Transverse colon (tissue), 4 donors: ENCODE results near the gene ARID3C. TPM values are rescaled to one million over a fixed set of nuclear protein-coding genes. Genes with fewer than 3 reads are reported as not detected.

Experiments used
- DNase-seq: peaks from one replicate; pipeline ENCODE4 v3.0.0-alpha.2; 2019
- H3K27ac ChIP-seq, 4 donors: fragments of 200-600 bp; sonication (generic); 2 replicates each; pipeline ENCODE4 v1.5.1; 2016 to 2018; ENCODE audit warnings: inconsistent platforms in 4 of 4
- H3K27me3 ChIP-seq: fragments of 200-600 bp; sonication (generic); 2 replicates; pipeline ENCODE4 v1.5.1; 2017; ENCODE audit warnings: inconsistent platforms
- H3K36me3 ChIP-seq, 4 donors: fragments of 200-600 bp; sonication (generic); 2 replicates each; pipeline ENCODE4 v1.5.1; 2017 to 2019; ENCODE audit warnings: inconsistent platforms in 4 of 4
- H3K4me1 ChIP-seq, 4 donors: fragments of 200-600 bp; sonication (generic); 2 replicates each; pipeline ENCODE4 v1.5.1; 2017 to 2020; ENCODE audit warnings: inconsistent platforms in 4 of 4
- H3K4me3 ChIP-seq, 4 donors: fragments of 200-600 bp; sonication (generic); 1 replicate in 1 of 4; 2 replicates in 3 of 4; pipeline versions ENCODE4 v1.5.1 to v1.6.1; 2017 to 2019; ENCODE audit warnings: inconsistent platforms in 4 of 4
- H3K9me3 ChIP-seq, 2 donors: fragments of 200-600 bp; sonication (generic); 2 replicates each; pipeline ENCODE4 v1.5.1; 2017 to 2019; ENCODE audit warnings: inconsistent platforms in 2 of 2
- CTCF ChIP-seq, 5 experiments: fragments of 200-600 bp in 3 of 5; fragments of 450-650 bp in 2 of 5; sonication (generic) in 3 of 5; IDR thresholded peaks; 1 replicate in 2 of 5; 2 replicates in 3 of 5; pipeline ENCODE4 v1.5.1; 2016 to 2017; ENCODE audit warnings: antibody characterized with exemption in 5 of 5, inconsistent platforms in 3 of 5, mild to moderate bottlenecking in 2 of 5, moderate library complexity in 1 of 5
- EP300 ChIP-seq: sonication (generic); formaldehyde crosslinking; IDR thresholded peaks from one replicate; pipeline ENCODE4 v1.6.1; 2017; ENCODE audit warnings: antibody characterized with exemption, low read depth
- POLR2A ChIP-seq: fragments of 450-650 bp; IDR thresholded peaks from one replicate; pipeline ENCODE4 v1.6.1; 2016; ENCODE audit warnings: antibody characterized with exemption, mild to moderate bottlenecking, moderate library complexity
- POLR2AphosphoS5 ChIP-seq, 3 donors: sonication (generic); formaldehyde crosslinking; IDR thresholded peaks; one replicate each; pipeline ENCODE4 v1.6.1; 2016; ENCODE audit warnings: antibody characterized with exemption in 3 of 3
- WGBS, 2 donors: methylation state at CpG; one replicate each; pipeline ENCODE4 v1.1.5; 2018; ENCODE audit warnings: low coverage in 1 of 2; 5-methylcytosine and 5-hydroxymethylcytosine counted together
- in situ Hi-C, 4 donors: fragments of 200-750 bp; cut with MboI; loops; one replicate each; pipeline versions ENCODE4 v1.15.0 to v1.15.1; 2017; ENCODE audit warnings: low sequenced_read_pairs in 3 of 4, low pct_ligation_motif_present in 1 of 4, low pct_unique_long_range_greater_than_20kb in 1 of 4
- intact Hi-C: fragments of 100-400 bp; cut with DNase I; formaldehyde crosslinking; loops from one replicate; pipeline ENCODE4 v1.15.1; 2023; ENCODE audit warnings: low total_unique reads
- total RNA-seq, 4 donors: library from RNA; depleted of rRNA; stranded (reverse); fragments of >200 nt; gene quantifications; one replicate each; pipeline ENCODE4 v1.1.0, GENCODE V29; 2016

ARID3C gene
- total RNA-seq, 4 donors from 2014 or later = not detected

DNA sequence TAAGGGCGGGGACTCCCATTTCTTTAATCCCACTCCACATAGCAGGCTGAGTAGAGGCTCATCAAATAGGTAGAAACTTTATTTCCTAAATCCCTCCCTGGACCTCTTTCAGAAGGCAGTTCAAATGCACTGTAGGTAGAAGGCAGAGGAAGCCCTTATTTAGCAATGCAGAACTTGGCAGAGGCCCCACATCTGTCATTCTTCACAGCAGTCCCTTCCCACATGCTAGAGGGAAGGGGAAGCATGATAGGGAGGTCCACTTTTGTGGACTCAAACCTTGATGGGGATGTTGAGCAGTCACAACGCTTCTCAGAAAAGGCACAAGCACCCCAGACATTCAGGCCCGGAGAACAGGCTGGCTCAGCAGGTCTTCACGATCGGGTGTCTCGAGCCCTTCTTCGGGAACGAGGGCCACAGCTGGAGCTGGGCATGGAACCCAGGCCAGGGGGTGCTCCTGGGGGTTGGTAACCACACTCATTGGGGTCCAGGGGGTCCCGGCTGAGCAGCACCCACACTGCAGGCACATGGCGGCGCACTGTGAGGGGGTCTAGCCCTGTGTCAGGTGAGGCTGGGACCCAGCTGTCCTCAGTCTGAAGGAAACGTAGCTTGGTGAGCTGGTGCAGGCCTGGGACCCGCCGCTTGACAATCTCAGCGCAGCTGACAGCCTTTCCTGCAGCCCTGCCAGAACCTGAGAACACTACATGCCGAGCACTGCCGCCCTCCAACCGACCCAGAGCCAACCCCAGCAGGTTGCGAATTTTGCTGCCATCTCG is 18.2 kb downstream of the ARID3C start:
- H3K36me3 ChIP-seq = no peaks in the 10 kb centered on the region
- intact Hi-C loops = no loop called here
- peaks cover 3 to 23% (median 17%) of the 10 kb centered on the region in 4 donors for H3K4me1 ChIP-seq
- no peak overlapping the region for H3K27ac ChIP-seq
- WGBS, 2 donors = 97% methylated on average over 19 of the region's 20 CpGs; no CpG with 5 or more reads in 1 of the 2 donors
- no peak for DNase-seq
- H3K27me3 ChIP-seq = no peaks in the 10 kb centered on the region
- TF ChIP-seq POLR2A (no peak), EP300 (no peak), POLR2AphosphoS5 (IDR thresholded peaks at IDR 0.05) (no peak), CTCF (IDR thresholded peaks at IDR 0.05) (no peak)
- peak overlapping the region in 1 of 4 donors; percentile 86 for H3K4me3 ChIP-seq
- H3K9me3 ChIP-seq = no peaks in the 10 kb centered on the region
- in situ Hi-C loops = no loop called here

GRCh38 chr9:34607331-34607730 is 21.5 kb downstream of the ARID3C start:
- TF ChIP-seq POLR2AphosphoS5 (IDR thresholded peaks at IDR 0.05) (no peak), POLR2A (no peak), EP300 (no peak), CTCF (IDR thresholded peaks at IDR 0.05) (no peak)
- no peak for DNase-seq

GRCh38 chr9:34606905-34607304 is 22.0 kb downstream of the ARID3C start:
- DNase-seq = no peak
- WGBS, 2 donors = 62 to 66% methylated on average over 2 to 3 of the region's 3 CpGs
- in situ Hi-C loops = loop anchor here in 2 of 4 donors (10.0 kb wide), 2 partner anchors 62 to 202 kb away; no protein-coding TSS in a partner anchor
- no peak overlapping the region for H3K4me3 ChIP-seq
- no peak overlapping the region for H3K27ac ChIP-seq
- TF ChIP-seq POLR2A (no peak), POLR2AphosphoS5 (IDR thresholded peaks at IDR 0.05) (peak in 1 of 3 donors; percentile 15)
- no peaks in the 10 kb centered on the region for H3K9me3 ChIP-seq
- peaks cover 0 to 13% (median 9%) of the 10 kb centered on the region in 4 donors for H3K4me1 ChIP-seq
- H3K27me3 ChIP-seq = no peaks in the 10 kb centered on the region
- no peaks in the 10 kb centered on the region for H3K36me3 ChIP-seq
- intact Hi-C loops = loop anchor here (10.0 kb wide), 1 partner anchor 202 kb away; no protein-coding TSS in a partner anchor

More at GRCh38 chr9:34607331-34607730, 21.5 kb downstream of the ARID3C start:
- Histone ChIP-seq H3K4me1 (peaks cover under 1 to 16% (median 12%) of the 10 kb centered on the region in 4 donors), H3K9me3 (no peaks in the 10 kb centered on the region), H3K4me3 (no peak overlapping the region), H3K27ac (no peak overlapping the region), H3K27me3 (no peaks in the 10 kb centered on the region), H3K36me3 (no peaks in the 10 kb centered on the region)
- 34 to 45% methylated on average over 2 of the region's 2 CpGs for WGBS, 2 donors
- intact Hi-C loops = loop anchor here (10.0 kb wide), 1 partner anchor 203 kb away; no protein-coding TSS in a partner anchor
- in situ Hi-C loops = loop anchor here in 2 of 4 donors (10.0 kb wide), 2 partner anchors 63 to 203 kb away; no protein-coding TSS in a partner anchor

DNA sequence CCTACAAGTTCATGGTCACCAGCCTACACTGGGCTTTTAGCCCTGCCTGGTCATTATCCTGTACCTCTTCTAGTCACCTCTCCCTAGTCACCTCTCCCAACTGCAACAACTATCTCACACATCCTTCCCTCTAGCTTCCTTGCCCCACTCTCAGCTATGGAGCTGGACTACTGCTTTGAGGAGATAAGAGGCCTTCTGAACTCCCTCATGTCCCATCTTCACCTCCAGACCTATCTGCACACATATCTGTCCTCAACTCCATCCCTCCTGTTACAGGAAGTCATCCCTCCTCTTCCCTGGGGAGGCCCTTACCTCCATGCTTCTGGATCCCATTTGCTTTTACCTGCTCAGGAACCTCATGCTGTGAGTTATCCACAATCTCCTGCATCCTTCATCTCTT is 22.7 kb downstream of the ARID3C start:
- in situ Hi-C loops = loop anchor here in 2 of 4 donors (10.0 kb wide), 2 partner anchors 61 to 201 kb away; no protein-coding TSS in a partner anchor
- intact Hi-C loops = loop anchor here (10.0 kb wide), 1 partner anchor 201 kb away; no protein-coding TSS in a partner anchor
- no peak overlapping the region for H3K27ac ChIP-seq
- no peaks in the 10 kb centered on the region for H3K27me3 ChIP-seq
- H3K36me3 ChIP-seq = no peaks in the 10 kb centered on the region
- no peaks in the 10 kb centered on the region for H3K9me3 ChIP-seq
- no peak for DNase-seq
- H3K4me3 ChIP-seq = no peak overlapping the region
- TF ChIP-seq POLR2A (no peak), CTCF (IDR thresholded peaks at IDR 0.05) (no peak), POLR2AphosphoS5 (IDR thresholded peaks at IDR 0.05) (no peak), EP300 (no peak)
- peaks cover 0 to 9% (median 6%) of the 10 kb centered on the region in 4 donors for H3K4me1 ChIP-seq
